ENCODE measurements around the gene RPA3. TPM values are rescaled to one million over a fixed set of nuclear protein-coding genes. Genes with fewer than 3 reads are reported as not detected.
A peak's percentile ranks its signal among the peaks of the same experiment; 100 is the strongest.

The RPA3 gene
- total and polyA plus RNA-seq, 2 of the 13 experiments (the other 11 are each of a cell fraction or from before 2014, with no cell fraction given): 38.3 to 154 TPM

DNA sequence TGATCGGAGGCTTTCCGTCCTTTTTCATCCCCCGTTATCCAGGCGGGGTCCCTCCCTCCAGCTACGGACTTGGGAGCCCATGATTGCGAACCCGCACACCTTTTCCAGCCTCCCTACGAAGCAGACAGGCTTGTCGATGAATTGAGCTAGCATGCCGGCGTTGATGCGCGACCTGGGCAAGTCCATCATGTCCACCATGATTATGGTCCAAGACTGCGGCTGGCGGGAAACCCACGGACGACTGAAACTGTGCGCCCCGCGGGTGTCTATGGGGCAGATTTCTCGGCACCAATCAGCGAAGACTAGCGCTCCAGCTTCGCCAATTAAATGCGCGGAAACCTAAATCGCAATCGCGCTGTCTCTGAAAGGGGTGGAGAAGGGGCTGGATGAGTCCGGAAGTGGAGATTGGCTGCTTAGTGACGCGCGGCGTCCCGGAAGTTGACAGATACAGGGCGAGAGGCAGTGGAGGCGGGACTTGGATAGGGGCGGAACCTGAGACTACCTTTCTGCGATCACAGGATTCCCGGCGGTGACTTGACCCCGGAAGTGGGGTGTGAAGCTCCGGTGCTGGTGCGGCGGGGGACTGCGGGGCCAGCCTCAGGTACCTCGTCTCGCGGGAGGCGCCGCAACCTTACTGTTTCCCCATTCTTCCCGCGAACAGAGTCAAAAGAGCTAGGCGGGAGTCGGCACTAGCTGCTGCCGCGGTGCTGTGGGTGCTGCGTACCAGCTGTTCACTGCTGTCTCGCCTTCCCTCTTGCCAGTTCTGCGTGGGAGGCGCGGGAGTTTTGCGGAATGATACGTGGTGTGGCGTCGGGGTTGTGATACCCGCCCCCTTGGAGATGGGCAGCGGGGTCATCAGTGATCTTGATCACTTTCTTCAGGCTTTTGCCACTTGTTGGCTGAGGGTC is 77.9 kb downstream of the RPA3 start, which contains the start of gene UMAD1 (continued):
- TF ChIP-seq, protein P1, sequence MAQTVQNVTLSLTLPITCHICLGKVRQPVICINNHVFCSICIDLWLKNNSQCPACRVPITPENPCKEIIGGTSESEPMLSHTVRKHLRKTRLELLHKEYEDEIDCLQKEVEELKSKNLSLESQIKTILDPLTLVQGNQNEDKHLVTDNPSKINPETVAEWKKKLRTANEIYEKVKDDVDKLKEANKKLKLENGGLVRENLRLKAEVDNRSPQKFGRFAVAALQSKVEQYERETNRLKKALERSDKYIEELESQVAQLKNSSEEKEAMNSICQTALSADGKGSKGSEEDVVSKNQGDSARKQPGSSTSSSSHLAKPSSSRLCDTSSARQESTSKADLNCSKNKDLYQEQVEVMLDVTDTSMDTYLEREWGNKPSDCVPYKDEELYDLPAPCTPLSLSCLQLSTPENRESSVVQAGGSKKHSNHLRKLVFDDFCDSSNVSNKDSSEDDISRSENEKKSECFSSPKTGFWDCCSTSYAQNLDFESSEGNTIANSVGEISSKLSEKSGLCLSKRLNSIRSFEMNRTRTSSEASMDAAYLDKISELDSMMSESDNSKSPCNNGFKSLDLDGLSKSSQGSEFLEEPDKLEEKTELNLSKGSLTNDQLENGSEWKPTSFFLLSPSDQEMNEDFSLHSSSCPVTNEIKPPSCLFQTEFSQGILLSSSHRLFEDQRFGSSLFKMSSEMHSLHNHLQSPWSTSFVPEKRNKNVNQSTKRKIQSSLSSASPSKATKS (CRISPR knock-in tag; IDR thresholded peaks at IDR 0.05): no peak
- TF ChIP-seq, protein P2, sequence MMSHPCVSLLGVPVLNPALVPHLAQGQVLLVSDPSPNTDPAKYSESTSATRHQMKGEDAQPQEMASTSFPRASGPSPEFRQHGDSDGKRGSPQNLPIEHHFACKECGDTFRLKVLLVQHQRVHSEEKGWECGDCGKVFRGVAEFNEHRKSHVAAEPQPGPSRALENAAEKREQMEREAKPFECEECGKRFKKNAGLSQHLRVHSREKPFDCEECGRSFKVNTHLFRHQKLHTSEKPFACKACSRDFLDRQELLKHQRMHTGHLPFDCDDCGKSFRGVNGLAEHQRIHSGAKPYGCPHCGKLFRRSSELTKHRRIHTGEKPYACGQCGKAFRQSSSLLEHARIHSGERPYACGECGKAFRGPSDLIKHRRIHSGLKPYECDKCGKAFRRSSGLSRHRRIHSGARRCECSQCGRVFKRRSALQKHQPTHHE (CRISPR knock-in tag; IDR thresholded peaks at IDR 0.05; ENCODE audit: borderline replicate concordance): no peak; the same call in none of the 2 replicates
- TF ChIP-seq ZNF775 (CRISPR knock-in tag; IDR thresholded peaks at IDR 0.05; ENCODE audit: borderline replicate concordance) (no peak), ARHGAP35 (CRISPR knock-in tag; IDR thresholded peaks at IDR 0.05; ENCODE audit: borderline replicate concordance) (no peak), TOE1 (CRISPR knock-in tag; IDR thresholded peaks at IDR 0.05) (no peak), RBM22 (optimal IDR thresholded peaks at IDR 0.05; ENCODE audit: low read length) (no peak), ZNF333 (CRISPR knock-in tag; IDR thresholded peaks at IDR 0.05; ENCODE audit: borderline replicate concordance) (no peak), GTF3A (CRISPR knock-in tag; conservative IDR thresholded peaks at IDR 0.05) (no peak), SYNCRIP (IDR thresholded peaks at IDR 0.05; ENCODE audit: insufficient read depth, low read depth, low read length) (no peak), CEBPB (IDR thresholded peaks at IDR 0.05; ENCODE audit: borderline replicate concordance, low read depth, low read length) (no peak), ZNF746 (CRISPR knock-in tag; IDR thresholded peaks at IDR 0.05) (no peak), SCMH1 (CRISPR knock-in tag; IDR thresholded peaks at IDR 0.05; ENCODE audit: borderline replicate concordance) (no peak), MED1 (CRISPR knock-in tag; IDR thresholded peaks at IDR 0.05) (no peak), MTF1 (CRISPR knock-in tag; IDR thresholded peaks at IDR 0.05) (no peak), ZNF3 (CRISPR knock-in tag; IDR thresholded peaks at IDR 0.05) (no peak), ZNF143 (CRISPR knock-in tag; IDR thresholded peaks at IDR 0.05) (peak; percentile 89), ZNF7 (CRISPR knock-in tag; IDR thresholded peaks at IDR 0.05) (no peak)
- TF ChIP-seq, protein P3, sequence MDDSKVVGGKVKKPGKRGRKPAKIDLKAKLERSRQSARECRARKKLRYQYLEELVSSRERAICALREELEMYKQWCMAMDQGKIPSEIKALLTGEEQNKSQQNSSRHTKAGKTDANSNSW (CRISPR knock-in tag; IDR thresholded peaks at IDR 0.05; ENCODE audit: borderline replicate concordance): no peak
- TF ChIP-seq, protein P4, sequence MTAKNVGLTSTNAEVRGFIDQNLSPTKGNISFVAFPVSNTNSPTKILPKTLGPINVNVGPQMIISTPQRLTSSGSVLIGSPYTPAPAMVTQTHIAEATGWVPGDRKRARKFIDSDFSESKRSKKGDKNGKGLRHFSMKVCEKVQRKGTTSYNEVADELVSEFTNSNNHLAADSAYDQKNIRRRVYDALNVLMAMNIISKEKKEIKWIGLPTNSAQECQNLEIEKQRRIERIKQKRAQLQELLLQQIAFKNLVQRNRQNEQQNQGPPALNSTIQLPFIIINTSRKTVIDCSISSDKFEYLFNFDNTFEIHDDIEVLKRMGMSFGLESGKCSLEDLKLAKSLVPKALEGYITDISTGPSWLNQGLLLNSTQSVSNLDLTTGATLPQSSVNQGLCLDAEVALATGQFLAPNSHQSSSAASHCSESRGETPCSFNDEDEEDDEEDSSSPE (CRISPR knock-in tag; IDR thresholded peaks at IDR 0.05): peak; percentile 98
- TF ChIP-seq, protein P5, sequence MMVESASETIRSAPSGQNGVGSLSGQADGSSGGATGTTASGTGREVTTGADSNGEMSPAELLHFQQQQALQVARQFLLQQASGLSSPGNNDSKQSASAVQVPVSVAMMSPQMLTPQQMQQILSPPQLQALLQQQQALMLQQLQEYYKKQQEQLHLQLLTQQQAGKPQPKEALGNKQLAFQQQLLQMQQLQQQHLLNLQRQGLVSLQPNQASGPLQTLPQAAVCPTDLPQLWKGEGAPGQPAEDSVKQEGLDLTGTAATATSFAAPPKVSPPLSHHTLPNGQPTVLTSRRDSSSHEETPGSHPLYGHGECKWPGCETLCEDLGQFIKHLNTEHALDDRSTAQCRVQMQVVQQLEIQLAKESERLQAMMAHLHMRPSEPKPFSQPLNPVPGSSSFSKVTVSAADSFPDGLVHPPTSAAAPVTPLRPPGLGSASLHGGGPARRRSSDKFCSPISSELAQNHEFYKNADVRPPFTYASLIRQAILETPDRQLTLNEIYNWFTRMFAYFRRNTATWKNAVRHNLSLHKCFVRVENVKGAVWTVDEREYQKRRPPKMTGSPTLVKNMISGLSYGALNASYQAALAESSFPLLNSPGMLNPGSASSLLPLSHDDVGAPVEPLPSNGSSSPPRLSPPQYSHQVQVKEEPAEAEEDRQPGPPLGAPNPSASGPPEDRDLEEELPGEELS (CRISPR knock-in tag; IDR thresholded peaks at IDR 0.05): peak; percentile 63; the same call in 1 of the 2 replicates
- TF ChIP-seq, protein P6, sequence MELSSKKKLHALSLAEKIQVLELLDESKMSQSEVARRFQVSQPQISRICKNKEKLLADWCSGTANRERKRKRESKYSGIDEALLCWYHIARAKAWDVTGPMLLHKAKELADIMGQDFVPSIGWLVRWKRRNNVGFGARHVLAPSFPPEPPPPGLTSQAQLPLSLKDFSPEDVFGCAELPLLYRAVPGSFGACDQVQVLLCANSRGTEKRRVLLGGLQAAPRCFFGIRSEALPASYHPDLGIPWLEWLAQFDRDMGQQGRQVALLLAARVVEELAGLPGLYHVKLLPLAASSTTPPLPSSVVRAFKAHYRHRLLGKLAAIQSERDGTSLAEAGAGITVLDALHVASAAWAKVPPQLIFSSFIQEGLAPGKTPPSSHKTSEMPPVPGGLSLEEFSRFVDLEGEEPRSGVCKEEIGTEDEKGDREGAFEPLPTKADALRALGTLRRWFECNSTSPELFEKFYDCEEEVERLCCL (CRISPR knock-in tag; IDR thresholded peaks at IDR 0.05; ENCODE audit: borderline replicate concordance): no peak

All from HepG2 (cell line).